Small intestine (tissue), 7 donors: ENCODE results near the gene DISP2. TPM values are rescaled to one million over a fixed set of nuclear protein-coding genes. Genes with fewer than 3 reads are reported as not detected.

Experiments used
- DNase-seq, 2 donors: peaks; one replicate each; pipeline versions ENCODE4 v3.0.0 to v3.0.0-alpha.2; 2013
- FAIRE-seq: peaks from 2 replicates; lab custom pipeline; 2012; peaks lifted over from hg19 to GRCh38; lab: Jason Lieb, UNC
- H3K27ac ChIP-seq, 3 donors: one replicate each; pipeline ENCODE4 v1.5.1; 2013; ENCODE audit warnings: low read length in 2 of 3, mild to moderate bottlenecking in 2 of 3, control low read depth in 1 of 3, inconsistent platforms in 1 of 3, low read depth in 1 of 3, moderate library complexity in 1 of 3
- H3K27me3 ChIP-seq, 3 donors: one replicate each; pipeline ENCODE4 v1.6.1; 2013; ENCODE audit warnings: low read length in 3 of 3, inconsistent platforms in 1 of 3; ENCODE audit not compliant: control insufficient read depth in 3 of 3, insufficient read depth in 3 of 3
- H3K36me3 ChIP-seq, 3 donors: one replicate each; pipeline ENCODE4 v1.6.1; 2013; ENCODE audit warnings: low read length in 3 of 3, inconsistent platforms in 1 of 3, low read depth in 1 of 3, mild to moderate bottlenecking in 1 of 3, moderate library complexity in 1 of 3; ENCODE audit not compliant: control insufficient read depth in 3 of 3, insufficient read depth in 2 of 3
- H3K4me1 ChIP-seq, 3 donors: one replicate each; pipeline ENCODE4 v1.6.1; 2013; ENCODE audit warnings: low read length in 2 of 3, inconsistent platforms in 1 of 3, low read depth in 1 of 3, mild to moderate bottlenecking in 1 of 3, moderate library complexity in 1 of 3; ENCODE audit not compliant: control insufficient read depth in 3 of 3, insufficient read depth in 2 of 3
- H3K4me3 ChIP-seq, 3 donors: one replicate each; pipeline ENCODE4 v1.5.1; 2013; ENCODE audit warnings: low read length in 3 of 3, control low read depth in 1 of 3, inconsistent platforms in 1 of 3, low read depth in 1 of 3, mild to moderate bottlenecking in 1 of 3, moderate library complexity in 1 of 3
- H3K9me3 ChIP-seq, 2 donors: one replicate each; pipeline ENCODE4 v1.6.1; 2013; ENCODE audit warnings: low read depth in 1 of 2, low read length in 1 of 2; ENCODE audit not compliant: control insufficient read depth in 2 of 2, insufficient read depth in 1 of 2
- WGBS, 3 donors: extraction: QIAGEN DNeasy Blood & Tissue Kit; methylation state at CpG; one replicate each; pipeline ENCODE4 v1.1.7; 2013; 5-methylcytosine and 5-hydroxymethylcytosine counted together
- polyA plus RNA-seq, 4 donors: library from polyadenylated mRNA; stranded (reverse) in 3 of 4; unstranded in 1 of 4; fragments of 200-250 nt in 3 of 4; fragments of 120-200 nt in 1 of 4; gene quantifications; one replicate each; pipeline versions ENCODE4 v1.2.1 to v1.2.3, GENCODE V29; 2013
- donor health status: healthy with polysubstance abuse.
- donor health status: control.
- donor health status: control.
- donor health status: Bipolar disorder and iron deficiency.
- donor health status: healthy.

DISP2 gene
- polyA plus RNA-seq, 4 donors = 2.2 to 12.2 (median 5.1) TPM

- WGBS, 3 donors = 47 to 69% (median 66%) methylated on average over 3 of the region's 3 CpGs
- FAIRE-seq (no peak), DNase-seq (no peak)
- H3K9me3 ChIP-seq = no peaks in the 10 kb centered on the region
- H3K27ac ChIP-seq = no peak overlapping the region
- H3K36me3 ChIP-seq = peaks cover 5 to 53% (median 7%) of the 10 kb centered on the region in 3 donors
- H3K27me3 ChIP-seq = no peaks in the 10 kb centered on the region
- no peak overlapping the region for H3K4me3 ChIP-seq
- peaks cover 0 to 17% (median 8%) of the 10 kb centered on the region in 3 donors for H3K4me1 ChIP-seq
These were observed 51.3 kb downstream of the DISP2 start for GRCh38 chr15:40409366-40409765.

DNA sequence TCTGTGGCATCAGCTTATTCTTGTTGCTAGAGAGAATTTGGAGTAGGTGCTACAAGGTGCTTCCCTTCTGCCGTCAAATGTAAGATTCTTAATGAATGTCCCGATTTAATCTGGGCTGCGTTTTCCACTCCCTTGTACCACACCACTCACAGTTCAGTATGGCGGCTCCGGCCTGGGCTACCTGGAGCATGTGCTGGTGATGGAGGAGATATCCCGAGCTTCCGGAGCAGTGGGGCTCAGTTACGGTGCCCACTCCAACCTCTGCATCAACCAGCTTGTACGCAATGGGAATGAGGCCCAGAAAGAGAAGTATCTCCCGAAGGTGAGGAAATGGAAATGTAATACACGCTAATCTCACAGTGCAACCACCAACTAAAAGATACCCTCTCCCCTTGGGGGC lies 52.5 kb downstream of the DISP2 start:
- 96 to 98% (median 98%) methylated on average over 11 of the region's 11 CpGs for WGBS, 3 donors
- FAIRE-seq = no peak
- Histone ChIP-seq H3K27ac (no peak overlapping the region), H3K9me3 (no peaks in the 10 kb centered on the region), H3K36me3 (peaks cover 6 to 64% (median 7%) of the 10 kb centered on the region in 3 donors), H3K27me3 (no peaks in the 10 kb centered on the region), H3K4me3 (no peak overlapping the region), H3K4me1 (peaks cover 0 to 17% (median 5%) of the 10 kb centered on the region in 3 donors)
- DNase-seq = no peak

DNA sequence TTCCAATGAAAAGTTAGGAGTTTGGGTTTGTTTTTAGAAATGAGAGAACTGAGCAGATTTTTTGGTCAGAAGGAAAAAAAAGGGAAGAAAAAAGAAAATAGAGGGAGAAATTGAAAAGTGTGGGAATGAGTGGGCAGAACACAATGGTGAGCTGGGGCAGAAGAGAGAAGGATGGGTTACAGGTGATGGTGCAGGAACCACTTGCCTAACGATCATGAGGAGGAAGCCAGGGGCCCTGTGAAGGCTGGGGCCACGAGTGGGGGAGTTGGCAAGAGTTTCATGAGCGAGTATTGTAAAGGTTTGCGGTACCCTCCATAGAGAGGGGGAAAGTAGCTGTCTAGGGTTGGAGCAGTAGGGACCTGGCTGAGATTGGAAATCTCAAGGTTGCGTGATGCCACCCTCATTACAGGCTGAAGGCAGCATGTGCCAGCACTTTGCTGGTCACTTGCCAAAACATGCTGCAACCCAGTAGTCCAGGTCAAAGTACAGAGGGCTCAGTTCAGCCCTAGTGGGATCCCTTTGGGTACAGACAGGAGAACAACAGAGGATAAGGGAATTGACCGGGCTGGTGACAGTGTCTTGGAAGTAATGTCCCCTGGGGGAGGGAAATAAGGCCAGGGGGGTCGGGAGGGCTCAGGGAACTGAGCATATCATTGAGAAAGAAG lies 54.2 kb downstream of the DISP2 start:
- Histone ChIP-seq H3K9me3 (no peaks in the 10 kb centered on the region), H3K4me3 (no peak overlapping the region), H3K36me3 (peaks cover 7 to 75% (median 7%) of the 10 kb centered on the region in 3 donors), H3K4me1 (peaks cover 0 to 9% (median 0%) of the 10 kb centered on the region in 3 donors), H3K27me3 (no peaks in the 10 kb centered on the region), H3K27ac (peak overlapping the region in 1 of 3 donors; percentile 45)
- 15 to 65% (median 36%) methylated on average over 7 of the region's 7 CpGs for WGBS, 3 donors
- DNase-seq (peak; percentile 77 to 97), FAIRE-seq (no peak)

- Histone ChIP-seq H3K4me1 (peaks cover 0 to 9% (median 0%) of the 10 kb centered on the region in 3 donors), H3K27me3 (no peaks in the 10 kb centered on the region), H3K27ac (no peak overlapping the region), H3K36me3 (peaks cover 7 to 72% (median 7%) of the 10 kb centered on the region in 3 donors), H3K4me3 (no peak overlapping the region), H3K9me3 (no peaks in the 10 kb centered on the region)
- WGBS, 3 donors = 88 to 91% (median 90%) methylated on average over 9 of the region's 9 CpGs
- FAIRE-seq = no peak
- DNase-seq = no peak
These were observed 55.0 kb downstream of the DISP2 start for GRCh38 chr15:40413036-40413435.

- Histone ChIP-seq H3K4me3 (no peak overlapping the region), H3K27ac (no peak overlapping the region), H3K36me3 (peaks cover 4 to 71% (median 7%) of the 10 kb centered on the region in 3 donors), H3K4me1 (peaks cover 0 to 9% (median 0%) of the 10 kb centered on the region in 3 donors), H3K9me3 (no peaks in the 10 kb centered on the region), H3K27me3 (no peaks in the 10 kb centered on the region)
- 90% methylated on average over 7 of the region's 7 CpGs for WGBS, 3 donors
- DNase-seq = no peak
- FAIRE-seq = no peak
These were observed 56.8 kb downstream of the DISP2 start for GRCh38 chr15:40414816-40415215.

- Histone ChIP-seq H3K4me1 (peaks cover 0 to 9% (median 0%) of the 10 kb centered on the region in 3 donors), H3K27ac (no peak overlapping the region), H3K4me3 (no peak overlapping the region), H3K36me3 (peaks cover 4 to 74% (median 5%) of the 10 kb centered on the region in 3 donors), H3K27me3 (no peaks in the 10 kb centered on the region), H3K9me3 (no peaks in the 10 kb centered on the region)
- FAIRE-seq (no peak), DNase-seq (no peak)
- 93 to 95% (median 94%) methylated on average over 10 of the region's 10 CpGs for whole genome bisulfite sequencing, 3 donors
These were observed 57.2 kb downstream of the DISP2 start for GRCh38 chr15:40415226-40415625.

DNA sequence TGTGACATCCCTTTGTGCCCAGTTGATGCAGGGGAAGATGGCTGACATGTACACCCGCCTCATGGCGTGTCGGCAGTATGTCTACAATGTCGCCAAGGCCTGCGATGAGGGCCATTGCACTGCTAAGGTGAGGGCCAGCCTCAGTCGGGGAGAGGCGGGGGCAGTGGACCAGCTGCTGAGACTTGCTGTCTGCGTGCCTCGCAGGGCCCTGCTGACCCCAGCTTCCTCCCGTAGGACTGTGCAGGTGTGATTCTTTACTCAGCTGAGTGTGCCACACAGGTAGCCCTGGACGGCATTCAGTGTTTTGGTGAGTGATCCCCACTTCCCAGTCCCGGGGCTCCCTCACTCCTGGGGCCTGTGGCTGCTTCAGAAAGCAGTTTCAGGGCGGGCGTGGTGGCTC lies 58.0 kb downstream of the DISP2 start:
- DNase-seq = no peak
- Histone ChIP-seq H3K4me1 (peaks cover 0 to 9% (median 0%) of the 10 kb centered on the region in 3 donors), H3K4me3 (no peak overlapping the region), H3K9me3 (no peaks in the 10 kb centered on the region), H3K27ac (no peak overlapping the region), H3K36me3 (peaks cover 2 to 69% (median 4%) of the 10 kb centered on the region in 3 donors), H3K27me3 (no peaks in the 10 kb centered on the region)
- FAIRE-seq = no peak
- 93 to 96% (median 93%) methylated on average over 14 of the region's 14 CpGs for WGBS, 3 donors

DNA sequence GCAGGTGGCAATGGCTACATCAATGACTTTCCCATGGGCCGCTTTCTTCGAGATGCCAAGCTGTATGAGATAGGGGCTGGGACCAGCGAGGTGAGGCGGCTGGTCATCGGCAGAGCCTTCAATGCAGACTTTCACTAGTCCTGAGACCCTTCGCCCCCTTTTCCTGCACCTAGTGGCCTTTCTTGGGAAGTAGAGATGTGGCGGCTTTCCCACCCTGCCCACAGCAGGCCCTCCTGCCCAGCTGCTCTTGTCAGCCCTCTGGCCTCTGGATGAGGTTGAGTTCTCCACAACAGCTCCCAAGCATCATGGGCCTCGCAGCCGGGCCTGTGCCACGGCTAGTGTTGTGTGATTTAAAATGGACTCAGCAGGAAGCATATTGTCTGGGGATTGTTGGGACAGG lies 60.1 kb downstream of the DISP2 start:
- no peak for DNase-seq
- Histone ChIP-seq H3K27ac (no peak overlapping the region), H3K36me3 (peaks cover 2 to 49% (median 4%) of the 10 kb centered on the region in 3 donors), H3K27me3 (peaks cover 0 to 4% (median 0%) of the 10 kb centered on the region in 3 donors), H3K4me1 (peaks cover 0 to 4% (median 0%) of the 10 kb centered on the region in 3 donors), H3K4me3 (no peak overlapping the region), H3K9me3 (no peaks in the 10 kb centered on the region)
- FAIRE-seq = no peak
- WGBS, 3 donors = 93 to 95% (median 94%) methylated on average over 10 of the region's 10 CpGs
